GM19467 (cell line): ENCODE results near the gene PROZ.

ENCODE experiments used
- ATAC-seq: cut with Tn5 transposase; IDR thresholded peaks from one replicate; pipeline ENCODE4 v1.9.1; 2021; ENCODE audit warnings: mild to moderate bottlenecking, moderate library complexity; ENCODE audit not compliant: unreplicated experiment

Gene PROZ

GRCh38 chr13:113171250-113172125 is 13.0 kb downstream of the PROZ start:
- ATAC-seq, result no peak

- ATAC-seq, result no peak
These were observed 14.0 kb downstream of the PROZ start for GRCh38 chr13:113172419-113172926.

GRCh38 chr13:113176280-113176679 is 17.8 kb downstream of the PROZ start:
- ATAC-seq, result no peak

GRCh38 chr13:113176822-113177221 is 18.4 kb downstream of the PROZ start:
- no peak for ATAC-seq

GRCh38 chr13:113178070-113178895 is 19.8 kb downstream of the PROZ start:
- no peak for ATAC-seq

- no peak for ATAC-seq
These were observed 20.4 kb downstream of the PROZ start for GRCh38 chr13:113178896-113179167.

- no peak for ATAC-seq
These were observed 21.2 kb downstream of the PROZ start for GRCh38 chr13:113179374-113180230.

- no peak for ATAC-seq
These were observed 23.6 kb downstream of the PROZ start for GRCh38 chr13:113182046-113182445.

- ATAC-seq, result no peak
These were observed 25.1 kb downstream of the PROZ start for GRCh38 chr13:113183450-113184129.

- no peak for ATAC-seq
These were observed 26.4 kb downstream of the PROZ start for GRCh38 chr13:113184568-113185440.

GRCh38 chr13:113186061-113186900 is 27.8 kb downstream of the PROZ start:
- ATAC-seq, result peak; percentile 81

GRCh38 chr13:113187263-113187669 is 28.8 kb downstream of the PROZ start:
- ATAC-seq, result no peak

GRCh38 chr13:113187883-113188665 is 29.6 kb downstream of the PROZ start:
- ATAC-seq, result no peak

GRCh38 chr13:113190181-113190580 is 31.7 kb downstream of the PROZ start:
- ATAC-seq, result no peak

GRCh38 chr13:113192279-113192678 is 33.8 kb downstream of the PROZ start:
- no peak for ATAC-seq

- no peak for ATAC-seq
These were observed 34.5 kb downstream of the PROZ start for GRCh38 chr13:113192902-113193301.

GRCh38 chr13:113195360-113195759 is 36.9 kb downstream of the PROZ start:
- no peak for ATAC-seq
